Globus pallidus (tissue), 1 donor: Measurements from ENCODE around the gene NIT1.
"Not testable (repeated sequence)": the region's sequence is repeated elsewhere in the genome, so short reads cannot be mapped to it uniquely, and the experiment has no call there.

Source experiments
- DNase-seq: peaks from one replicate; pipeline ENCODE4 v3.0.0-alpha.2; 2015; ENCODE audit warnings: low spot score

Gene NIT1

DNA sequence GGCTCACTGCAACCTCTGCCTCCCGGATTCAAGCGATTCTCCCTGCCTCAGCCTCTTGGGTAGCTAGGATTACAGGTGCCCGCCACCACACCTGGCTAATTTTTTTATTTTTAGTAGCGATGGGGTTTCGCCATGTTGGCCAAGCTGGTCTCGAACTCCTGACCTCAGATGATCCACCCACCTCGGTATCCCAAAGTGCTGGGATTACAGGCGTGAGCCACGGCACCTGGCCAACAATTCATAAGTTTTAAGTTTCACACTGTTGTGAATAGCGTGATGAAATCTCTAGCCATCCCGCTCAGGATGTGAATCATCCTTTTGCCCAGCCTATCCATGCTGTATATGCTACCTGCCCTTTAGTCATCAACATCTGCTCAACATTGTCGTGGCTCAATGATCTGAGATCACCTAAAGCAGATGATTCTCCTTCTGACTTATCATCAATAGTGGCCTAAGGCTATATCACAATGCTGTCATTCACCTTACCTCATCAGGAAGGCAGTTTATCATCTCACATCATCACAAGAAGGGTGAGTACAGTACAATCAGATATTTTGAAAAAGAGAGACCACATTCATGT, 2.7 kb upstream of the NIT1 start:
- no peak for DNase-seq

DNA sequence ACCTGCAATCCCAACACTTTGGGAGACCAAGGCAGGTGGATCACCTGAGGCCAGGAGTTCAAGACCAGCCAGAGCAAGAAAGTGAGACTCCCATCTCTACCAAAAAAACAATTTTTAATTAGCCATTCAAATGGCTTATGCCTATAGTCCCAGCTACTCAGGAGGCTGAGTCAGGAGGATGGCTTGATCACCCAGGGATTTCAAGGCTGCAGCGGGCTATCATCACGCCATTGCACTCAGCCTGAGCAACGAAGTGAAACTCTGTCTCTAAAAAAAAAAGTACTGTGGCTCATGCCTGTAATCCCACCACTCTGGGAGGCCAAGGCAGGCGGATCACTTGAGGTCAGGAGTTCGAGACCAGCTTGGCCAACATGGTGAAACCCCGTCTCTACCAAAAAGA, 1.9 kb upstream of the NIT1 start:
- not testable (repeated sequence) for DNase-seq

DNA sequence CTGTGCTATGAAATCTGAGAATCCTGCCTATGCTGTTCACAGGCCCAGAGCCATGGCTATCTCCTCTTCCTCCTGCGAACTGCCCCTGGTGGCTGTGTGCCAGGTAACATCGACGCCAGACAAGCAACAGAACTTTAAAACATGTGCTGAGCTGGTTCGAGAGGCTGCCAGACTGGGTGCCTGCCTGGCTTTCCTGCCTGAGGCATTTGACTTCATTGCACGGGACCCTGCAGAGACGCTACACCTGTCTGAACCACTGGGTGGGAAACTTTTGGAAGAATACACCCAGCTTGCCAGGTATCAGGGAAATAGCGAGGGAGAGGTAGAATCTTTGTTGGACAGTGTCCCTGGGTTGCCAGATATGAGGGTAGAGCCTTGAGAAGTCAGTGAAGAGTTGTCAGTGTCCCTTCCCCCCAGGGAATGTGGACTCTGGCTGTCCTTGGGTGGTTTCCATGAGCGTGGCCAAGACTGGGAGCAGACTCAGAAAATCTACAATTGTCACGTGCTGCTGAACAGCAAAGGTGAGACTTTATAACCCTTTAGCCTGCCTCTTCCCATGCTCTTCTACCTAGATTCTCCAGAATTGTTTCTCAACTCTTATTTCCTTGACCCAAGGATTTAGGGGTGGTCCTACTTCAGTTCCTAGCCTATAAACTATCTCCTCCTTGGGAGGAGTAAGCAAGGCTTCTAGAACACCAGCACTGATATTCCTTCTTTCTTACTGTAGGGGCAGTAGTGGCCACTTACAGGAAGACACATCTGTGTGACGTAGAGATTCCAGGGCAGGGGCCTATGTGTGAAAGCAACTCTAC, 1.4 kb downstream of the NIT1 start:
- no peak for DNase-seq

DNA sequence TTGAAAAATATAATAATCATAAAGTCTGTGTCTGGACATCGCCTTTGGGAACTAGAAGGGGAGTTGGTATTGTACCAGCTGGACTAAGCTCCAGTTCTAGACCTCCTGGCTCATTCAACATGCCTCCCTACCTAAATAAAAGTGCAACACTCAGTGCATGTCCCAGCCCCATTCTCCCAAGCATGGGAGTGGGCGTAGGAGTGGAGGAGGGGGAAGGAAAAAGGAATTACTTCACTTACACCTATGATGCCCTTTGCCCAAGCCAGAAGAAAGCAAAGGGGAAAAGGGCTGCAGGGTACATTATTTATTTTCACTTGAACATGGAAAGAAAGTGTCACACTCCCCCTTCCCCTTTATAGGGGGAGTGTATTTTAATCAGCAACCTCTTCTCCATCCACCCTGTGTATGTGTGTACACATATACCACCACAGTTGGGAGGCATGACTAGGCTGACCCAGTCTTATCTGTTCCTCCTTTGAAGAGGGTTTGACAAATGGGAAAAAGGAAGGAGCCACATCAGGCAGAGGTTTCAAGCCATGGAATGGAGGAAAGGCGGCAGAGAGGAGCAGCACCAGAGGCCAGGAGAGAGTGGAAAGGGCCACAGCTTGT, 3.2 kb downstream of the NIT1 start:
- DNase-seq = no peak

DNA sequence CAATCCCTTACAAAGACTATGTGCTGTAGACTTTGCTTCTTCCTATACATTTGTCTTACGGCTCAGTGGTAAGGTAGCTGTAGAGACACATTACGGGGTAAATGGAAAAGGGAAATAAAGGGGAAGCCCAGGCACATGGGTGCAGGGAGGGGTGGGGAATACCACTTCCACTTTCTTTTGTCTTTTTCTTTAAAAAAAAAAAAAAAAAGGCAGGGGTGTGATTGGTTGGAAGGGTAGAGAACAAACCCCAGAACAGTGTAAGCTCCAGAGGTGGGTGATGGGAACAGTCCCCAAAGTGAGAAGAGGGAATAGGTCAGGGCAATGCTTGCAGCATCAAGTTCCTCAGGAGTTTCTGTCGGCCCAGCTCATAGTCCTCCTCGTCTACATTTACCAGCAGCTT, 3.9 kb downstream of the NIT1 start:
- peak; percentile 31 for DNase-seq

DNA sequence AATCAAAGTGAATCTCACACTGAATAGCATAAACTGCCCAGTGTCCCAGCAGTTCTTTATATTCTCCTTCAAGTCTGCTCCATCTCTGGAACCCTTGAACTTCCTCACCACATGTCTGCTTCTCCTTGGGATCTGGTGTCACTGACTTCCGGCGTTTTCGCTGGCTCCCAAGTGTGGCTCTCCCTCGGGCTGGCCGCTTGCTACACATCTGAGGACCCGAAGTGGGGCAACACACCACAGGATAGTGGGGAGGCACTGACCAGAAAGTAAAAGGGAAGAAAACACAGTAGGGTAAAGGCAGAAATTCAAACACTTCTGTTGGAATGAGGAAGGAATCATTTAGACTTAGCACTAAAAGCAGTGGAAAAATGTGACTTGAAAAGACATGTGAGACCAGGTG, 5.1 kb downstream of the NIT1 start:
- DNase-seq = no peak

DNA sequence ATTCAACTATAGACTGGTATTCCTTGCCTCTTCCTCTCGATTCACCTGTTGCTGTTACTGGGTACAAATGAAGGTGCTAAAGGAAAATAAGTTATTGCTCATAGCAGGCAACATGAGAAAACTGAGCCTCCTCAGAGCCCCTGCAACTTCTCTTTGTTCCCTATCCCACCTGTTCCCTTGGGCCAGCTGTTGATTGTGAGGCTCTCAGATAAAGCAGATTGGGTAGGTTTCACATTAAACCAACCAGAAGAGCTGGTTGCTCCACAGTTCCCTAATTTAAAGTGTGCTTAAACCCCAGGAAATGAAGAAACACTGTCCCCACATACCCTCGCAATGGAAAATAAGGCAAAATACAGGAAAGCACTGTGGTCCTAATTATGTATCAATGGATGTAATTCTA, 9.7 kb downstream of the NIT1 start:
- no peak for DNase-seq

DNA sequence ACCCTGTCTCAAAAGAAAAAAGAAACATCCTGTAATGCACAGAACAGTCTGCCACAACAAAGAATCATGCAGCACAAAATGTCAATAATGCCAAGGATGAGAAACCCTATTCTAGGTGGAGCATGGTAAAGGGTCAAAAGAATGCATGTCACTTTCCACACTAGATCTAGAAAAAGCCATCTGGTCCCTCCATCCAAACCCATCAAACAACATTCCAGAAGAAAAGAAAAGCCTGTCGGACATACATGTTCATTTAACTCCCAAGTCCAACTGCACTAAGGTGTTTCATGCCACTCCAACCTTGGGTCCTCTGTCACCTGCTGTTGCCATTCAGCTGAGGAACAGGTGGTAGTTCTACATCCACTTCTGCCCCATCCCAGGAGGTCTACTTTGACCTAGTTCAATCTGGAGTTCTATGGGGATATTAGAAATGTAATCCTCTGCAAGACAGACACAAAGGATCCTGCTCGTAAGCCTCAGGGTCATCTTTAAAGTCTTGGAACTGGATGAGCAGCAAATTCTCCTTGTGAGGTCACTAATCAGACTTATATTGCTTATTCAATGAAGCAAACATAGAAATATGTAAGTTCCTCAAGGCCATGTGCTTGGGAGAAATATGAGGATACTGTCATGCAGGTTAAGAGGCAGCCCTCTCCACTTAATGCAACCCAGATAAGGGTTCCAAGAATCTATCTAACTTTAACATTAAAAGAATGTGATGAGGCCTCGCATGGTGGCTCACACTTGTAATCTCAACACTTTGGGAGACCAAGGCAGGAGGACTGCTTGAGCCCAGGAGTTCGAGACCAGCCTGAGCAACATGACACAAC, 10.9 kb downstream of the NIT1 start:
- DNase-seq = no peak

DNA sequence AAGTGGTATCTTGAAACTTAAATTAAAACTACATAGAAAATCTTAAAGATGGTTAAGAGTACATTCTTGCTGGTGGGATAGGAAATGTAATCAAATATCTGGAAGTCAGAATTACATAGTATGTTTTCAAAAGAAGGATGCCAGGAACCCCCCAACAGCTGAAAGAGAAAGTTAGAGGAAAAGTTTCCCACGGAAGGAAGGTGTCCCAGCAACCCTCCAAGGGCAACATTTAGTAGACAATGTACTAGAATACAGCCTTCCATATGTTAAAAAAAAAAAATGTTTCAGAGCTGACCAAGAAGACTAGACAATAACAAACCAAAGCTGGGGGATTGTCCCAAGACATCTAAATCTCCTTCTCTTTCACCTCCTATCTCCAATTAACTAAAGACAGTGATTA, 12.4 kb downstream of the NIT1 start:
- DNase-seq = no peak

DNA sequence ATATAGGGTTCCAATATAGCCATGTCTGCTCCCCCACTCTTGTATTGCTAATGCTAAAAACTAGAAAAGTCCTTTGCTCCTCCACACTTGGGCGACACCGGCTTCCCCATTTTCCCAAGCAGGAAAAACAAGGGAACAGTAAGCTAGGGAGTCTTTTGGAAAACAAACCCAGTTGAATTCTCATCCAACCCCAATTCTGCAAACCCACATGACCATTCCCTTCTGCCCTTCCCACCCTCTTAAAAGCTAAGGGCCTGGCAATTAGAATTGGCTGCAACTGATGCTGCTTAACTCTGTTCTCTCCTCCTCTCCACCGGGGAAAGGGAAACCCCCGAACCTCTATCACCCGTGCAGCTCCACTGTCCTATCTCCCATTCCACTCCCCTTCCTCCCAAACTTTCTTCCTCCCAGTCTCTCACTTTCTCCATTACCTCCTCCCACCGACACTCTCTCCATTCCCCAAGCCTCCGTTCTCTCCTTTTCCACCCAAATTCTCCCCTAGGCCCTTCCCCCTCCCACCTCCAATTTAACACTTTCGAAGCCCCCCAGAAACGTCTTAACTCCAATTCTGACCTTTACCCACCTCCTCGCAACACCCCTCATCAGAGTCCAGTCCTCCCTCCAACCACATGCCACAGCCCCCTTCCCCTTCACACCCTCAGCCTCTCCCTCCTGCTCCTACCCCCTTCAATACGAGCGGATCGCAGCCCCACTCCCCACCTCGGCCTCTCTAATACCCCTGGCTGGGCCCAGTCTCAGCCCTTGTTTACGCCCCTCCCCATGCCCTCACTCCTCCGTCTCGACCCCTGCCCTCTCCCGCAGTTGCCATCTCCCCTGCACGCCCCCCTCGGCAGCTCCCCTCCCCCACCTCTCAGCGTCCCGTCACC, 13.9 kb downstream of the NIT1 start:
- DNase-seq = no peak

DNA sequence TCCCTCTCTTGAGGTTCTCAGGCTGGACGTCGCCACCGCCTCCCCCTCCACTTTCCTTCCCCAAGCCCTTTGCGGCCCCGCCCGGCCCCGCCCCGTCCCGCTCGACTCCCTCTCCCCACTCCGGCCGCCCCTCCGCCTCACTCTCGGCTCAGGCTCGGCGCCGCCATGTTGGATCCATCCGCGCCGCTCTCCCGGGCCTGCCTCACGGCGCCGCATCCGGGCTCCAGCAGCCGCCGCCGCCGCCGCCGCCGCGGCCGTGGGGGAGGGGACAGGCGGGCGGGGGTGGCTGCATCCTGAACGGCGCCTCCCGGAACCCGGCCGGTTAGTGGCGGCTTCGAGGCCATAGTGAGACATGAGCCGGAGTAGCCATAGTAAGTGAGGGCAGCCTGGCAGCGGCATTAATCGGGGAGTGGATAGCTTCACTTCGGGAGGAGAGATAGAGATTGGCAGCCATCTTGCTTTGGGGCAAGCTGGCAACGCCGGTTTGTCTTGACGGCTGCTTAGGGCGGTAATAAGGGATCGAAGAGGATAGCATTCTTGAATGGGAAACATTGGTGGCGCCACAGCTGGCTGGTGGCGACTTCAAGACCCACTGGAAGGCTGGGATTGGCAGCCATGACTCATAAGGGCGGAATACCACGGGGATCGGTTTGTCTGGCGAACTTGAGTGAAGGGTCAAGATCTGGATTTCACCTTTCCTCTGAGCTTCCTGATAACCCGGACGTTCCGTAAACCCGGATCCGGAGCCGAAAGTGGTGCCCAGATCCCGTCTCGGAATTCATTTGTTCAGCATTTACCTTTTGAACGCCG, 14.7 kb downstream of the NIT1 start, which contains the start of gene DEDD:
TSS of gene DEDD (minus strand) at position 258 of the 810 bp plus-strand sequence. CDS start 8,205 bp downstream, outside the sequence.
- DNase-seq = peak; percentile 98

DNA sequence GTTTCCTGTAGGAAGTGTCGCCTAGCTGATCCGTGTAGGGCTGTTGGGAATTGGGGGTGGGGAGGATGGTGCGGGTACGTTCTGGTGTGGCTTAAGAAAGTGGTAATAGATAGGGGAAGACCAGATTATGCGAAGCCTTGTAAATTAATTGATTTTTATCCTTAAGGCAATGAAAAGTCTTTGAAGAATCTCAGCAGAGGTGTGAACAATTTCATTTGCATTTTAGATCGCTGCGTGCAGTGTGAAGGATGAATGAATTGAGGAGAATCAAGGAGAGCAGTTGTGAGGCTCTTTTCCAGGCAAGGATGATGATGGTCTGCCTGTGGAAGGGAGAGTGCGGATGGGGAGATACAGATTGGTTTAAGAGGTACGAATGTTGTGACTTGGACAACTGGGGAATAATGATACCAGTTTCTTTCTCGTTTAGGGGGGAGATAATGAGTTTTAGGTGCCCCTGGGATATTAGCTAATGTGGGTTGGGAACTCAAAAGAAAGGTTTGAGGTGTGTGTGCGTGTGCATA, 15.4 kb downstream of the NIT1 start:
- no peak for DNase-seq

DNA sequence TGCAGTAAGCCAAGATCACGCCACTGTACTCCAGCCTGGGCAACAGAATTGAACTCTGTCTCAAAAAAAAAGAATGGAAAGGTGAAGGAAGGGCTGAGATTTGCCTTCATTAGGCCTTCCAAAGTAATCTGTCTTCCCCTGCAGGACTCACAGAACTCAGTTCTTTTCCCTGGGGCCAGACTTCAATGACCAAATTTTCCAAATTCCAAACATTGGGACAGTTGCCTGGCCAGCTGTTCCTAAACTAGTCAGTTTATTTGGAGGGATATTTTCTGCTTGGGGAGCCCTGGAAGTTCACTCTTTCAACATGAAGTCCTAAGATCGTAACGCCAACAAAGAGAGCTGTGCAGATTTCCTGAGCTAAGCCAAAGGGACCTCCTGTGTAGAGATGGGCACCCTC, 20.0 kb downstream of the NIT1 start:
- DNase-seq = no peak

DNA sequence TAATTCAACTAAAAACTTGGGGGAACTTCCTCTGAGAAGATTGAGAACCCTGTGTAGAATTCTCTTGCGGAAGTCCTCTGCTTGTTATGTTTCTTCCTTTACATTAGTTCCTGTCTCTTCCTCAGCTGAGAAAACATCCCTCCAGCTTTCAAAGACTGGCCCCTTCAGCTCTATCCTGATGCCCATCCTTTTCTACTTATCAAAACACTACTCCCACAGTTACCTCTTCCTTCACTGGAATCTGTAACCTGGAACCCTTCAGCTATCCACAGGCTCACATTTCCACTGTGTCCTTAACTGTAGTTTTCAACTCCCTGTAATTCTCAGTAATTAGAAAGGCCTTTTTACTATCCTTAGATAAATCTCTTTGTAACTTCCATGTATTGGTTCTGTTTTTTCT, 20.5 kb downstream of the NIT1 start:
- no peak for DNase-seq

DNA sequence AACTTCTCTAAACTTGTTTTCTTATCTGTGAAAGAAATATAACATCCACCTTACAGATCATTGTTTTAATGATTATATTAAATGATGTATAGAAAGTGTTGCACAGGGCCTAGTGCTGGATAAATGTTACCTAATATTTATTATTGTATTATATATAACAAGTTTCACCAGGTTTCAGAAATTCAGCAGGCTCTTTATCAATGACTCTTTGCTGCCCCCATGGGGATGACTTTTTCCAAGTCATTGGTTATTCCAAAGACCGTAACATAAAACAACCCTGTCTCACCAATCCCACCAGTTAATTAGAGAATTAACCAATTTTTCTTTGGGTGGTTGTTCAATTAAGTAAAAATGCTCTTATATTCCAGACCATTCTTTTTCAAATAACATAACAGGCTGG, 21.9 kb downstream of the NIT1 start:
- no peak for DNase-seq

DNA sequence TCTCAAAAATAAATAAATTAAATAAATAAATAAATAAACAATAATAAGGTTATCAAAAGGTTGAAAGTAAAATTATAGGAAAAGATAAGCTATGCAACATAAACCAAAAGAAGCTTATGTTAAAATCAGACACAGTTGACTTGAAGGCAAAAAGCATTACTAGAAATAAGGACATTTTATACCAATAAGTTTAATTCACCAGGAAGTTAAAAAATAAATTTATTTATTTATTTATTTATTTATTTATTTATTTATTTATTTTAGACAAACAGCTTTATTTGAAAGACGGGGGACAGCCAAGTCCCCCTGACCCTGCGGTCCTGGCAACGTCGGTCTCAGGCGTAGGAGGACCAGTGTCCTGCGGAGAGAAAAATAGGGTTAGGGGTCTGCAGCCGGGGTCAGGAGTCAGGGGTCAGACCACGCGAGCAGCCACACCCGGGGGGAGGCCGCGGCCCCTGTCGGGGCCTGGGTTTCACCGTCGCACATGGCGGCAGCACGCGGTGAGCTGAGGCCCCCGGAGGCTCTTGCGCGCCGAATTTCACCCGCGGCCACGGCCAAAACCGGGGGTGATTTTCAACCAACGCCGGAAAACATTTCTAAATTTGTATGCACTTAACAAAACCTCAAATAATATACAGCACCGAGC, 23.0 kb downstream of the NIT1 start:
- DNase-seq = no peak

DNA sequence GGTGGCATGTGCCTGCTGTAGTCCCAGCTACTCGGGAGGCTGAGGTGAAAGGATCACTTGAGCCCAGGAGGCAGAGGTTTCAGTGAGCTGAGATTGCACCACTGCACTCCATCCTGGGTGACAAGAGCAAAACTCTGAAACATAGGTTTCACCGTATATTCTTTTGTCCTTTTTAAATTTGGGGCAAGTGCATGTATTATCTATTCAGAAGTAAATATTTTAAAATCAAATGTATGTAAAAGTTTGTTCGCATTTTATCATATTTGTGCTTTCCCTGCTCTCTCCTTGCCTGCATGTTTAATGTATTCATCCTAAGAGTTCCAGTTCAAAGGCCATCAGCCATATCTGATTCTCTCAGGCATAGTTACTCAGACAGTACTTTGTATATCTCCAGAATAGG, 27.9 kb downstream of the NIT1 start:
- DNase-seq = no peak

DNA sequence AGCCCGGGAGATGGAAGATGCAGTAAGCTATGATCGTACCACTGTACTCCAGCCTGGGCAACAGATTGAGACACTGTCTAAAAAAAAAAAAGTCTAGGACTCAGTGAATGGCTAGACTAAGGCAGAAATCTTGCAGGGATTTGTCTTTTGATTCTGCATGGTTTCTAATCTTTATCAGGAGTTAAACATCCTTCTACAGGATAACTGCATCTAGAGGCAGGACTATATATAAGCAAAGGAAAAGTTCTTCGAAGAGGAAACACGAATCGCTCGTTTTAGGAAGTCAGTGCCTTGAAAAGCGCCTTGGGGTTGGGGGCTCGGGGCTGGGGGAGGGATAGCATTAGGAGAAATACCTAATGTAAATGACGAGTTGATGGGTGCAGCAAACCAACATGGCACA, 35.3 kb downstream of the NIT1 start:
- DNase-seq = no peak

DNA sequence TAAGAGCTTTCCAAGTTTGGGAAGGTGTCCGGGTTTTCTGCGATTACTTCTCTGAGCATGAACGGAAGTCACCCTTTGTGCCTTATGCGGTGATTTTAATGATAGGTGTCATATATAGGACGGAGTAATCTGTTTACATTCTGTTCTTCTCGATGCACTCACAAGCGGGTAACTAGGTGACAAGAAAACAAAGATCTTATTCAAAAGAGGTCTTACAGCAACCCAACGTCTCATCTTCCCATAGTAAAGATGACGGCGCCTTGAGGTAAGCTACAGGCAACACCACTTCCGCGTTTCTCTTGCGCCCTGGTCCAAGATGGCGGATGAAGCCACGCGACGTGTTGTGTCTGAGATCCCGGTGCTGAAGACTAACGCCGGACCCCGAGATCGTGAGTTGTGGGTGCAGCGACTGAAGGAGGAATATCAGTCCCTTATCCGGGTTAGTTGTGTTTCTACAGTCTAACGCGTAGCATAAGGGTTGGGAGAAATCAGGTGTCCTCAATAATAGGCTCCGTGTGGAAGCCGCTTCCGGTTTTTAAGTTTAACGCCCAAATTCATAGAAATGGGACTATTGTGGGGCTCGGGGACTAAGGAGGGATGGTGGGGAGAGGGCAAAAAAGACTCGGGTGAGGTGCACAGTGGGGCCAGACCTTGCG, 35.9 kb downstream of the NIT1 start, which contains the start of gene UFC1:
TSS of gene UFC1 (plus strand) at position 297 of the 656 bp plus-strand sequence. CDS start at position 317, 20 bp downstream.
- peak; percentile 91 for DNase-seq
